HEK293 (cell line): Measurements from ENCODE around the gene NUSAP1.

ENCODE experiments used
- REPIN1 ChIP-seq: fragments of 450-650 bp; formaldehyde crosslinking; IDR thresholded peaks from 2 replicates; pipeline ENCODE4 v1.5.1; 2017; ENCODE audit warnings: missing biosample characterization, missing genetic modification characterization, low read depth
- YY1 ChIP-seq: fragments of 450-650 bp; formaldehyde crosslinking; IDR thresholded peaks from 2 replicates; pipeline ENCODE4 v1.5.1; 2018; ENCODE audit warnings: missing biosample characterization, missing genetic modification characterization
- ZNF112 ChIP-seq: fragments of 450-650 bp; formaldehyde crosslinking; IDR thresholded peaks from 2 replicates; pipeline ENCODE4 v1.5.0; 2017; ENCODE audit warnings: missing biosample characterization, missing genetic modification characterization
- ZNF544 ChIP-seq: fragments of 450-650 bp; formaldehyde crosslinking; IDR thresholded peaks from 2 replicates; pipeline ENCODE4 v1.5.0; 2017; ENCODE audit warnings: missing biosample characterization, missing genetic modification characterization
- ZNF585B ChIP-seq: fragments of 450-650 bp; formaldehyde crosslinking; IDR thresholded peaks from 2 replicates; pipeline ENCODE4 v1.5.1; 2016; ENCODE audit warnings: missing biosample characterization, missing genetic modification characterization
- ZNF664 ChIP-seq: fragments of 450-650 bp; formaldehyde crosslinking; IDR thresholded peaks from 2 replicates; pipeline ENCODE4 v1.5.1; 2016; ENCODE audit warnings: missing biosample characterization, missing genetic modification characterization
- ZNF830 ChIP-seq: fragments of 450-650 bp; IDR thresholded peaks from 2 replicates; pipeline ENCODE4 v1.5.0; 2018; ENCODE audit warnings: missing biosample characterization, missing genetic modification characterization, low read depth, mild to moderate bottlenecking, moderate library complexity
- ZSCAN30 ChIP-seq: fragments of 450-650 bp; IDR thresholded peaks from 2 replicates; pipeline ENCODE4 v1.5.1; 2018; ENCODE audit warnings: missing biosample characterization, mild to moderate bottlenecking, missing genetic modification characterization, moderate library complexity
- TF ChIP-seq, protein P1 (sequence below): fragments of 450-650 bp; formaldehyde crosslinking; IDR thresholded peaks from 2 replicates; pipeline ENCODE4 v1.5.1; 2016; ENCODE audit warnings: missing biosample characterization, missing genetic modification characterization
- TF ChIP-seq, protein P2 (sequence below): sonication (generic); formaldehyde crosslinking; IDR thresholded peaks from 2 replicates; pipeline ENCODE4 v1.8.1; 2022; ENCODE audit warnings: mild to moderate bottlenecking, moderate library complexity, missing genetic modification reagents
- TF ChIP-seq, protein P3 (sequence below): fragments of 450-650 bp; formaldehyde crosslinking; IDR thresholded peaks from 2 replicates; pipeline ENCODE4 v1.5.1; 2016; ENCODE audit warnings: missing biosample characterization, missing genetic modification characterization
- TF ChIP-seq, protein P4 (sequence below): fragments of 450-650 bp; formaldehyde crosslinking; IDR thresholded peaks from 2 replicates; pipeline ENCODE4 v1.5.1; 2017; ENCODE audit warnings: missing biosample characterization, missing genetic modification characterization

- TF ChIP-seq, protein P1, sequence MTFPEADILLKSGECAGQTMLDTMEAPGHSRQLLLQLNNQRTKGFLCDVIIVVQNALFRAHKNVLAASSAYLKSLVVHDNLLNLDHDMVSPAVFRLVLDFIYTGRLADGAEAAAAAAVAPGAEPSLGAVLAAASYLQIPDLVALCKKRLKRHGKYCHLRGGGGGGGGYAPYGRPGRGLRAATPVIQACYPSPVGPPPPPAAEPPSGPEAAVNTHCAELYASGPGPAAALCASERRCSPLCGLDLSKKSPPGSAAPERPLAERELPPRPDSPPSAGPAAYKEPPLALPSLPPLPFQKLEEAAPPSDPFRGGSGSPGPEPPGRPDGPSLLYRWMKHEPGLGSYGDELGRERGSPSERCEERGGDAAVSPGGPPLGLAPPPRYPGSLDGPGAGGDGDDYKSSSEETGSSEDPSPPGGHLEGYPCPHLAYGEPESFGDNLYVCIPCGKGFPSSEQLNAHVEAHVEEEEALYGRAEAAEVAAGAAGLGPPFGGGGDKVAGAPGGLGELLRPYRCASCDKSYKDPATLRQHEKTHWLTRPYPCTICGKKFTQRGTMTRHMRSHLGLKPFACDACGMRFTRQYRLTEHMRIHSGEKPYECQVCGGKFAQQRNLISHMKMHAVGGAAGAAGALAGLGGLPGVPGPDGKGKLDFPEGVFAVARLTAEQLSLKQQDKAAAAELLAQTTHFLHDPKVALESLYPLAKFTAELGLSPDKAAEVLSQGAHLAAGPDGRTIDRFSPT (tag by site-specific recombination), result no peak
- TF ChIP-seq, protein P2, sequence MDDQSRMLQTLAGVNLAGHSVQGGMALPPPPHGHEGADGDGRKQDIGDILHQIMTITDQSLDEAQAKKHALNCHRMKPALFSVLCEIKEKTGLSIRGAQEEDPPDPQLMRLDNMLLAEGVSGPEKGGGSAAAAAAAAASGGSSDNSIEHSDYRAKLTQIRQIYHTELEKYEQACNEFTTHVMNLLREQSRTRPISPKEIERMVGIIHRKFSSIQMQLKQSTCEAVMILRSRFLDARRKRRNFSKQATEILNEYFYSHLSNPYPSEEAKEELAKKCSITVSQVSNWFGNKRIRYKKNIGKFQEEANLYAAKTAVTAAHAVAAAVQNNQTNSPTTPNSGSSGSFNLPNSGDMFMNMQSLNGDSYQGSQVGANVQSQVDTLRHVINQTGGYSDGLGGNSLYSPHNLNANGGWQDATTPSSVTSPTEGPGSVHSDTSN (CRISPR knock-in tag), result no peak
- TF ChIP-seq, protein P3, sequence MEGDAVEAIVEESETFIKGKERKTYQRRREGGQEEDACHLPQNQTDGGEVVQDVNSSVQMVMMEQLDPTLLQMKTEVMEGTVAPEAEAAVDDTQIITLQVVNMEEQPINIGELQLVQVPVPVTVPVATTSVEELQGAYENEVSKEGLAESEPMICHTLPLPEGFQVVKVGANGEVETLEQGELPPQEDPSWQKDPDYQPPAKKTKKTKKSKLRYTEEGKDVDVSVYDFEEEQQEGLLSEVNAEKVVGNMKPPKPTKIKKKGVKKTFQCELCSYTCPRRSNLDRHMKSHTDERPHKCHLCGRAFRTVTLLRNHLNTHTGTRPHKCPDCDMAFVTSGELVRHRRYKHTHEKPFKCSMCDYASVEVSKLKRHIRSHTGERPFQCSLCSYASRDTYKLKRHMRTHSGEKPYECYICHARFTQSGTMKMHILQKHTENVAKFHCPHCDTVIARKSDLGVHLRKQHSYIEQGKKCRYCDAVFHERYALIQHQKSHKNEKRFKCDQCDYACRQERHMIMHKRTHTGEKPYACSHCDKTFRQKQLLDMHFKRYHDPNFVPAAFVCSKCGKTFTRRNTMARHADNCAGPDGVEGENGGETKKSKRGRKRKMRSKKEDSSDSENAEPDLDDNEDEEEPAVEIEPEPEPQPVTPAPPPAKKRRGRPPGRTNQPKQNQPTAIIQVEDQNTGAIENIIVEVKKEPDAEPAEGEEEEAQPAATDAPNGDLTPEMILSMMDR, result no peak
- no peak for TF ChIP-seq ZNF830 (tag by site-specific recombination)
- no peak for TF ChIP-seq ZNF544 (tag by site-specific recombination)
- TF ChIP-seq, protein P4, sequence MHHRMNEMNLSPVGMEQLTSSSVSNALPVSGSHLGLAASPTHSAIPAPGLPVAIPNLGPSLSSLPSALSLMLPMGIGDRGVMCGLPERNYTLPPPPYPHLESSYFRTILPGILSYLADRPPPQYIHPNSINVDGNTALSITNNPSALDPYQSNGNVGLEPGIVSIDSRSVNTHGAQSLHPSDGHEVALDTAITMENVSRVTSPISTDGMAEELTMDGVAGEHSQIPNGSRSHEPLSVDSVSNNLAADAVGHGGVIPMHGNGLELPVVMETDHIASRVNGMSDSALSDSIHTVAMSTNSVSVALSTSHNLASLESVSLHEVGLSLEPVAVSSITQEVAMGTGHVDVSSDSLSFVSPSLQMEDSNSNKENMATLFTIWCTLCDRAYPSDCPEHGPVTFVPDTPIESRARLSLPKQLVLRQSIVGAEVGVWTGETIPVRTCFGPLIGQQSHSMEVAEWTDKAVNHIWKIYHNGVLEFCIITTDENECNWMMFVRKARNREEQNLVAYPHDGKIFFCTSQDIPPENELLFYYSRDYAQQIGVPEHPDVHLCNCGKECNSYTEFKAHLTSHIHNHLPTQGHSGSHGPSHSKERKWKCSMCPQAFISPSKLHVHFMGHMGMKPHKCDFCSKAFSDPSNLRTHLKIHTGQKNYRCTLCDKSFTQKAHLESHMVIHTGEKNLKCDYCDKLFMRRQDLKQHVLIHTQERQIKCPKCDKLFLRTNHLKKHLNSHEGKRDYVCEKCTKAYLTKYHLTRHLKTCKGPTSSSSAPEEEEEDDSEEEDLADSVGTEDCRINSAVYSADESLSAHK (tag by site-specific recombination), result no peak
- TF ChIP-seq ZNF585B (tag by site-specific recombination), result no peak
- no peak for TF ChIP-seq ZNF664 (tag by site-specific recombination)
- no peak for TF ChIP-seq YY1 (tag by site-specific recombination)
- TF ChIP-seq REPIN1 (tag by site-specific recombination), result no peak
- TF ChIP-seq ZNF112 (tag by site-specific recombination), result no peak
- TF ChIP-seq ZSCAN30 (tag by site-specific recombination), result no peak
Measured at GRCh38 chr15:41285285-41285684, 47.4 kb upstream of the NUSAP1 start.
